H1 (cell line): ENCODE data around the gene RGS14. TPM values are rescaled to one million over a fixed set of nuclear protein-coding genes. Genes with fewer than 3 reads are reported as not detected.

Experiments
- CREB1 ChIP-seq: IDR thresholded peaks from 2 replicates; pipeline ENCODE4 v1.6.1; 2012; ENCODE audit warnings: inconsistent platforms
- GABPA ChIP-seq: IDR thresholded peaks from 2 replicates; pipeline ENCODE4 v1.6.1; 2011; ENCODE audit warnings: mild to moderate bottlenecking, low read length, moderate library complexity, borderline replicate concordance; ENCODE audit not compliant: insufficient read depth
- KDM4A ChIP-seq: IDR thresholded peaks from one replicate; pipeline ENCODE4 v1.7.1; 2012; ENCODE audit warnings: low read depth, mild to moderate bottlenecking, moderate library complexity, low read length, inconsistent platforms; ENCODE audit not compliant: severe bottlenecking
- MAX ChIP-seq: IDR thresholded peaks from 2 replicates; pipeline ENCODE4 v1.6.1; 2012; ENCODE audit warnings: inconsistent platforms
- POLR2A ChIP-seq, 2 experiments: IDR thresholded peaks; 1 replicate in 1 of 2; 2 replicates in 1 of 2; pipeline ENCODE4 v1.6.1; 2011; ENCODE audit warnings: low read depth in 2 of 2, low read length in 2 of 2, mild to moderate bottlenecking in 2 of 2; ENCODE audit errors: control extremely low read depth in 1 of 2
- RXRA ChIP-seq: IDR thresholded peaks from 2 replicates; pipeline ENCODE4 v1.6.1; 2011; ENCODE audit warnings: low read depth, mild to moderate bottlenecking, low read length, moderate library complexity; ENCODE audit not compliant: insufficient read depth
- SIX5 ChIP-seq: IDR thresholded peaks from 2 replicates; pipeline ENCODE4 v1.6.1; 2011; ENCODE audit warnings: mild to moderate bottlenecking, low read depth, low read length
- TBP ChIP-seq: IDR thresholded peaks from 2 replicates; pipeline ENCODE4 v1.6.1; 2011; ENCODE audit warnings: low read depth, low read length, improper control_type of control experiment
- TEAD4 ChIP-seq: IDR thresholded peaks from 2 replicates; pipeline ENCODE4 v1.6.1; 2012; ENCODE audit warnings: low read depth, low read length, inconsistent platforms, mixed read lengths
- polyA plus RNA-seq, 7 experiments: library from polyadenylated mRNA; depleted of rRNA in 3 of 7; stranded (reverse) in 5 of 7; unstranded in 2 of 7; fragments of >200 nt in 5 of 7; fragments of 200-250 nt in 2 of 7; gene quantifications; 1 replicate in 5 of 7; 2 replicates in 1 of 7; 4 replicates in 1 of 7; pipeline versions ENCODE4 v1.2.1 to v1.2.3, GENCODE V29; 2011 to 2013; ENCODE audit warnings: missing spikeins in 2 of 7, mixed read lengths in 2 of 7
- total RNA-seq: library from RNA; stranded (reverse); fragmentation: NEBNext Ultra II Directional; extraction: Animal tissue kit (Norgen Biotek cat#: 25700); gene quantifications from 2 replicates; pipeline ENCODE4 v1.2.1, GENCODE V29; 2021
- TF ChIP-seq, protein P1 (sequence below), 3 experiments: IDR thresholded peaks; 1 replicate in 2 of 3; 2 replicates in 1 of 3; pipeline versions ENCODE4 v1.5.1 to v1.6.1; 2011; ENCODE audit warnings: low read length in 3 of 3, mild to moderate bottlenecking in 3 of 3, inconsistent platforms in 2 of 3, low read depth in 1 of 3, moderate library complexity in 1 of 3; ENCODE audit not compliant: insufficient read depth in 1 of 3; ENCODE audit errors: control extremely low read depth in 1 of 3

The RGS14 gene
- total and polyA plus RNA-seq, 2 of the 8 experiments (the other 6 are each of a cell fraction or from before 2014, with no cell fraction given), result 24.4 to 46.1 TPM

DNA sequence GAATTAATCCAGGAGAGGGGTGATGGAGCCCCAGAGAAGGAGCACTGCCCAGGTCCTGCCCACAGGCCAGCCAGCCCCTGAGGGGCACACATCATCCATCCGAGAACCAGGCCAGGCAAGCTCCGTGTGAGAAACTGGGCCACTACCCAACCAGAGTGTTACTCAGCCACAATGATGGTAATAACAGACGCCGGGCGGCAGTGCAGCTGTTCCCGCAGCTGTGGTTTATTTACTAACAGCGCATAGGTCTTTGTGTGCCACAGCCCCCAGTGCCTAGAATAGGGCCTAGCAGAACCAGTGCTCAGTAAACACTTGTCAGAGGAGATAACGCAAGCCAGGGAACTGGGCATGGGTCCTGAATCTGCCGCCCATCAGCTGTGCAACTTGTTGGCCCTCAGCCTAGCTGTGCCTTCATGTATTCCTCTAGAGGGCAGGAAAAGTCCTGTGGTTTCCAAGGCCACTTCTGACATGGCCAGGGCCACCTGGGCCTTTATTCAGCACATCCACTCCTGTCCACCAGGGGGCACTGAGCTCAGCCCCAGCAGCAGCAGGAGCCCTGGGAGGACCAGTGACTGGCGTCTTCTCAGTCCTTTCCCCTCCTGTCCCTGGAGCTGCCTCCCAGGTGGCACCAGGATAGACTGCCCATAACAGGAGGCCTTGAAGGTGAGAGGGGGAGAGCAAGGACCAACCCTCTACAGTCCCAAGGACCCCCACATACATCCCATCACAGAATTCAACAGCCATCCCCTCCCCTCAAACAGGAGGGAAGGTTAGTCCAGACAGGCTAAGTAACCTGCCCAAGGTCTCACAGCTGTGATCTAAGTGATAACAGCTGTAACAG is 48.2 kb upstream of the RGS14 start (continued):
- TF ChIP-seq, protein P1, sequence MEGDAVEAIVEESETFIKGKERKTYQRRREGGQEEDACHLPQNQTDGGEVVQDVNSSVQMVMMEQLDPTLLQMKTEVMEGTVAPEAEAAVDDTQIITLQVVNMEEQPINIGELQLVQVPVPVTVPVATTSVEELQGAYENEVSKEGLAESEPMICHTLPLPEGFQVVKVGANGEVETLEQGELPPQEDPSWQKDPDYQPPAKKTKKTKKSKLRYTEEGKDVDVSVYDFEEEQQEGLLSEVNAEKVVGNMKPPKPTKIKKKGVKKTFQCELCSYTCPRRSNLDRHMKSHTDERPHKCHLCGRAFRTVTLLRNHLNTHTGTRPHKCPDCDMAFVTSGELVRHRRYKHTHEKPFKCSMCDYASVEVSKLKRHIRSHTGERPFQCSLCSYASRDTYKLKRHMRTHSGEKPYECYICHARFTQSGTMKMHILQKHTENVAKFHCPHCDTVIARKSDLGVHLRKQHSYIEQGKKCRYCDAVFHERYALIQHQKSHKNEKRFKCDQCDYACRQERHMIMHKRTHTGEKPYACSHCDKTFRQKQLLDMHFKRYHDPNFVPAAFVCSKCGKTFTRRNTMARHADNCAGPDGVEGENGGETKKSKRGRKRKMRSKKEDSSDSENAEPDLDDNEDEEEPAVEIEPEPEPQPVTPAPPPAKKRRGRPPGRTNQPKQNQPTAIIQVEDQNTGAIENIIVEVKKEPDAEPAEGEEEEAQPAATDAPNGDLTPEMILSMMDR (IDR thresholded peaks at IDR 0.05; ENCODE audit: control extremely low read depth in 1 of 3, insufficient read depth in 1 of 3, low read depth in 1 of 3, low read length in 3 of 3), result peak in 2 of 3 experiments; percentile 97 to 100; a peak in 3 of 4 replicates
- no peak for TF ChIP-seq TEAD4
- TF ChIP-seq GABPA, result 0 out of 2 replicates have a peak, but pooled peaks have one; percentile 43
- TF ChIP-seq CREB1, result 0 out of 2 replicates have a peak, but pooled peaks have one; percentile 21
- TF ChIP-seq RXRA, result no peak
- TF ChIP-seq SIX5, result no peak
- TF ChIP-seq MAX, result peak; percentile 26; the same call in 1 of the 2 replicates
- no peak for TF ChIP-seq KDM4A
- TF ChIP-seq TBP, result no peak
- no peak for TF ChIP-seq POLR2A (IDR thresholded peaks at IDR 0.05; ENCODE audit: control extremely low read depth in 1 of 2, low read depth in 2 of 2, low read length in 2 of 2)
